Epidermal melanocyte (primary cell): ENCODE data around the gene TP63.
"Not testable (repeated sequence)": the region's sequence is repeated elsewhere in the genome, so short reads cannot be mapped to it uniquely, and the experiment has no call there.

Source experiments
- DNase-seq: peaks from one replicate; pipeline ENCODE4 v3.0.0; 2011; ENCODE audit warnings: low spot score; ENCODE audit not compliant: insufficient read length

Gene TP63

DNA sequence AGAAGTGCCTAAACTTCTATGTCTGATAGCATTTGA, at the start of gene TP63:
TSS of gene TP63 (plus strand) at position 17 of the 36 bp plus-strand sequence. CDS start 127 bp downstream, outside the sequence.
- no peak for DNase-seq

DNA sequence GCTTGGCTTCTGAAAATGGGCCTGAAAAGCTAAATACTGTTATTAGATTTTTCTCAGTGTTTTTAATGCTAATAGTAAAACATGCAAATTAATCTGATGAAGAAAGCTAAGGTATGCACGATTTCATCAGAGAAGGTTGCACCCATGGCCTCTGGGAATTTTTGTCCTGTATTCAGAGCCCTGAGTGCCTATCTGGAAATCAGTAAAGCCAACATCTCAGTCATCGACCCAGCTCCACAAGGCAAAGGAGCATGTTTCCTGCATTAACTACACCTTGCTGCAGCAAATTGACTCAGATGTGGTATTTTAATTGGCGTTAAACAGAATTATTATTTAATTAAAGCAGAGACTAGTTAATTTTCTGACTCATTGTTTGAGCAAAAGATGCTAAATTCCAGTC, 49.0 kb upstream of the TP63 start:
- DNase-seq, result no peak

DNA sequence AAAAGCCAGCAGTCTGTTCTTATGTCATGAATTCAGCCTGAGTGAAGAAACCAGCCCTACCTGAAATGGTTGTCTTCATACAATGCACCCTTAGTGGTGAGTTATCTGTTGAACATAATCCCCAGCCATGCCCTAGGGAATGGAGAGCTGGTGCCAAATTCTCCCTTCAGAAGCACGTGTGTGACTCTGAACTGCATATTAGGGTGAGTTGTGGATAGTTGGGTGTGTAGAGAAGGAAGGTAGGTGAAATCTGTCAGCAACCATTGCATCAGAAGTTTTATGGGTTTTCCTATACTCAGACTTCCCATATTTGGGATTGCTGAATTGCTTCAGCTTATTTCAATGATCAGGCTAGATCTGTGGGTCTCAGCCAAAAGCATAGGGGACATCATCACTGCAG, 46.5 kb upstream of the TP63 start:
- DNase-seq, result no peak

DNA sequence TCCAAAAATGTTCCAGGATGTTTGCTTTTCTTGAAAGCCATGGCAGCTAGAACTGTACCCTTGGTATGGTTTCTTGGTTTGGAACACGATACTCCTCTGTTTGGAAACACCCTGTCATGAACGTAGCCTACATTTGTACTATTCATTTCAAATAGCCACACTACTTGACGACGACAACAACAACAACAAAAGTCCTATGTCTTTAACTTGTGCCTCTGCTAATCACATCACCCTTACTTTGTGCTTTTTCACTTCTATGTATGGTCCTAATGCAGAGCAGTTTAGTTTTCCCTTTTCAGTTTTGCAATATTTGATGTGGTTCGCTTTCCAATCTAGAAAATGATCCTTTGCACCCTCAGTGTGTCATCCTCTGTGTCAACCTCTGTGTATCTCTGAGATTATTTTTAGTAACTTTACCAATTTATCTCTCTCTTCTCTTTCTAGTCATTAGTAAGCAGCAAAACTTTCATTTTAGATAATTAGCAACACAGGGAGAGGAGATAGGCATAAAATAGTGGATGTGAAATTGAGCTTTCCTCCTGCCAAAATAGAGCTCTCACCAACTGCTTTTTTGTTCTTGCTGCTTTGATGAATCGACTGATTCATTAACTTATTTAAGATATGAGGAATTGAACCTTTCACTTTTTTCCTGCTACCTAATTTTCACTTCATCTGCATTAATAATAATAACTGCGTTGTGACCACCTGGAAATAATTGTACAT, 44.1 kb upstream of the TP63 start:
- DNase-seq, result no peak

DNA sequence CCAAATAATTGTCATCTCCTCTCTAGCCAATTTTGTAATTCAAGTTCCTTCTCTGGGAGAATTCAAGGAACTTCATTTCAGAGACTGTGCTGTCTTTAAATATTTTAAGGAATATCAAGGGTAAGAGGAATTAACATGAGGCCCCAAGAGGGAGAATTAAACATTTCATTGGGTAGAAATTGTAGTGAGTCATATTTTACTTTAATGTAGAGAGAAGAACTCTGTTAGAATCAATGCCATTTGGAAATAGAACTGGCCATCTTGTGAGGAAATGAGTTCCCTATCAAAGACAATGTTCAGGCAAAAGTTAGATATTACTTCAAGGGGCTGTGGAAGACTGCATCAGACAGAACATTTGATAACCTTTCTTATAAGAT, 43.5 kb upstream of the TP63 start:
- no peak for DNase-seq

DNA sequence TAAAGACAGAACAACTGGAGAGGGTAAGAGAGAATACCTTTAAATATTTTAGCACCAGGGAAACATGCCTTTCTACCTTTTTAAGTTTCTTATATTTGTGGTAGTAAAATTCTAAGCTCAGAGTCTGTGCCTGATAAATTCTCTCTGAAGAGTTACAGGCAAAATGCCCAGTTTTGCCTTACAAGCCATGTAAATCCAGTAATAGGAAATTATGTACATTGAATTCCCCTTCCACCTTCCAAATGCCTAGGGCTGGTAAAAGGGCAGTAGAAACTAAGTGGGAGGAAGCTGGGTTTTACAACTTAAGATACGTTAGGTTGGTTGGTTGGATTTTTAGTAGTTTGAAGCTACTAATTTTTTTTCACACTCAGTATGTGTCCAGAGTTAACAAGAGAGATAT, 43.1 kb upstream of the TP63 start:
- DNase-seq, result no peak

DNA sequence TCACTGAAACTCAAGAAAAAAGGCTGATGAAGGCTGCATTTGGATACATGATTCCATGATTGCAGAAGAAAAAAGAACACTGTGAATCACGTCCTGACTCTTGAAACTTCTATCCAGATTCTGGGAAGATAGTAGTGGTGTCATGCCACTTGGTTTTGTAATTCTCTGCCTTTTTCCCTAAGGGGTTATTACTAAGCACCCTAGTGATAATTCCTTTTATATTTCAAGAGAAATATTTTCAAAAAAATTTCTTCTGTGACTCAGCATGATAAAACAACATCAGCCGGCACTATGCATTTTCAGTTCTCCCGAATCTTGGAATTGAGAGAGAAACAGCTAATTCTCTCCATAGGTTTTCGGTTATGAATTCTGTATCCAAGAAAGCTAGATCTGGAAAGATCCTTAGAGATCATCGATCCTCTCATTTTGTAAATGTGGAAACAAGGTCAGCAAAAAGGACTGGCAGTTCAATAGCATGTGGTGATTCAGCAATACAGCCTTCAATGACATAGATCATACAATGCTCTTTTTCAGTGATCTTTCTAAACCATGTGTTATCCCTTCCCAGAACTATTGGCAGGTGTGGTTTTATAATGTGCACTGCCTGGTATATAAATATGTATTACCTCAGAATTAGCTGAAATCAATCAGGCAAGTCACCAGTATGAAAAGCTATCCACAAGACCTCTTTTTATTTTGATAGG, 42.6 kb upstream of the TP63 start:
- DNase-seq, result no peak

DNA sequence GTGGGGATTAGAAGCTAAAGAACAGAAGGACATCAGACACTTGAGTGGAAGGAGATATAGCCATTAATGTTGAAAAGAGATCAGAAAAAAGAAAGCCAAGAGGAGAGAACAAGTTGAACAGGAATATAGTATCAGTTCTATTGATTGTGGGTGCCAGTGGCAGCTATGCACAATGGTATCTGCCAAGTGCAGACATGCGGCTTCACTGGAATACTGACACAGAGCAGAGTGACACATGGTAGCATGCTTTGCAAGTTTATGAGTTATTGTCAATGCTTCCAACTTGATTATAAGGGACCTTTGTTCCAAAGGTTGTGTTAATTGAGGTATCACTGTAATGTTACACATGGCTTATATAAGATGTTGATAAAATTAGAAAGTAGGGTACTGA, 42.0 kb upstream of the TP63 start:
- DNase-seq, result no peak

DNA sequence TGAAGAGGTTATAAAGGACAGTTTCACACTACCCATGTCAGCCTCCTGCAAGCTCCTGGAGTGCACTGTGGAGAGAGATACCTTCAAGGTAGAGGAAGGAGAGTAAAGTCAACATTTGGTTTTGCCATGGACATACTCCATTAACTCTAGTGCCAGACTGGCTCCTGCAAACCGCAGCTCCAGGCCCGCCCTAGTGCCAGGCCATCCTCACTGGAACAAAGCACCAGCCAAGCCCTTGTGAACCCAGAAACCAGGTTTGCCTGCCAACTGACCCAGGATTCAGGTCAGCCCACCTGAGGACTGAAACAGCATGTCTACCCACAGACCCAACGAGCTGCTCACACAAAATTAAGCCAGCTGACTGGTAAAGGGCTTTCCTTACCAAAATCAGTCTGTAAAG, 41.0 kb upstream of the TP63 start:
- no peak for DNase-seq

DNA sequence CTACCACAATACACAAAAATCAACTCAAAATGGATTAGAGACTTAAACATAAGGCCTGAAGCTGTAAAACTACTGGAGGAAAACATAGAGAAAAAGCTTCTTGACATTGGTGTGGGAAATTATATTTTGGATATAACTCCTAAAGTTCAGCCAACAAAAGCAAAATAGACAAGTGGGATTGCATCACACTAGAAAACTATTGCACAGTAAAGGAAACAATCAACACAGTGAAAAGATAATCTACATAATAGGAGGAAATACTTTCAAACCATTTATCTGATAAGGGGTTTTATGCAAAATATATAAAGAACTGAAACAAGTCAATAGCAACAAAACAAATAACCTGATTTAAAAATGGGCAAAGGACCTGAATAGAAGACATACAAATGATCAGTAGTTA, 37.6 kb upstream of the TP63 start:
- DNase-seq, result no peak

DNA sequence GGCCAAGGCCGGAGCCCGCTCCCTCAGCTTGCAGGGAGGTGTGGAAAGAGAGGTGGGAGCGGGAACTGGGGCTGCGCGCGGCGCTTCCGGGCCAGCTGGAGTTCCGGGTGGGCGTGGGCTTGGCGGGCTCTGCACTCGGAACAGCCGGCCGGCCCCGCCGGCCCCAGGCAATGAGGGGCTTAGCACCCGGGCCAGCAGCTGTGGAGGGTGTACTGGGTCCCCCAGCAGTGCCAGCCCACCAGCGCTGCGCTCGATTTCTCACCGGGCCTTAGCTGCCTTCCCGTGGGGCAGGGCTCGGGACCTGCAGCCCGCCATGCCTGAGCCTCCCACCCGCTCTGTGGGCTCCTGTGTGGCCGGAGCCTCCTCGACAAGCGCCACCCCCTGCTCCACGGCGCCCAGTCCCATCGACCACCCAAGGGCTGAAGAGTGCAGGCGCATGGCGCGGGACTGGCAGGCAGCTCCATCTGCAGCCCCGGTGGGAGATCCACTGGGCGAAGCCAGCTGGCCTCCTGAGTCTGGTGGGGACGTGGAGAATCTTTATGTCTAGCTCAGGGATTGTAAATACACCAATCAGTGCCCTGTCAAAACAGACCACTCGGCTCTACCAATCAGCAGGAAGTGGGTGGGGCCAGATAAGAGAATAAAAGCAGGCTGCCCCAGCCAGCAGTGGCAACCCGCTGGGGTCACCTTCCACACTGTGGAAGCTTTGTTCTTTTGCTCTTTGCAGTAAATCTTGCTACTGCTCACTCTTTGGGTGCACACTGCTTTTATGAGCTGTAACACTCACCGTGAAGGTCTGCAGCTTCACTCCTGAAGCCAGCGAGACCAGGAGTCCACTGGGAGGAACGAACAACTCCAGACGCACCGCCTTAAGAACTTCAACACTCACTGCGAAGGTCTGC, 34.9 kb upstream of the TP63 start:
- not testable (repeated sequence) for DNase-seq

DNA sequence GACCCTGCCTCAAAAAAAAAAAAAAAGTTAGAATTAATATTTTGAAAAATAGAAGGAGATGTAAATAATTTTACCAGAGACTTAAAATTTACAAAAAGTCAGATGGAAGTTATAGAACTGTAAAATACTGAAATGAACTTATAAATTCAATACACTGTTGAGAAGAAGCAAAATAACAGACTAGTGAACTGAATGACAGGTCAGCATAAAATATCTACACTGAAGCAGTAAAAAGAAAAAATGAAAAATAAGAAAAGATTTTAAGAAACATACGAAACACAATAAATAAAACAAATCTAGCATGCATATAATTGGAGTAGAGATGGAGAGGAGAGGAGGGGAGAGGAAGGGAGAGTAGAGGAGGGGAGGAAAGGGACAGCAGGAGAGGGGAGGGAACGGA, 33.3 kb upstream of the TP63 start:
- DNase-seq, result no peak

DNA sequence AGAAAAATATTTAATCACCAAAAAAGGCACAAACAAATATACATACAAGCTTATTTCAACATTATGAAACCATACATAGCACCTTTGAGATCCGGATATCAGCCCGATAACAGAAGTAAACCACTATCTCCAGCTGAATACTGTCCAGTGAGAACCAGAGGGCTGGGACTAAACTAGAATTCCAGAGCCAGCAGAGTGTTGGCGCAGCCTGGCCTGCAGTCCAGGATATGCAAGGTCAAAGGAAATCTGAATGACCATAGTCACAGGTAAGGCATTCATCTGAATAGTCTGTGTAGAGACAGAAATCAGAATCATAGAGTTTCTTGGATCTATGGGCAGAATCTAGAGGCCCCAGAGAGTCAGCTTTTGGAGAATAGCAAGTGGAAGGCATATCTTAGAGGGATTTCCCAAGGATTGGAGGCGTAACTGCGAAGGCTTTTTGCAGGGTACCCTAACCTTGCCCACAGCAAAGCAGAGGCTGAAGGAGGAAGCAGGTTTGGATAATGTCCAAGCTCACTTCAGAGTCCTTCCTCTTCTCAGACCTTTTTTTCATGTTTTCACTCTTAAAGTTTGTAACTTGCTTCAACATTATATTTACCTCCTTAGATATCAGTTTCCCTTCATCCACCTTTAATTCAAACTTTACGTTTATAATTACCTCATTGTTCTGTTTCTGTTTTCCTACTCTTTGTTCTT, 32.5 kb upstream of the TP63 start:
- no peak for DNase-seq

DNA sequence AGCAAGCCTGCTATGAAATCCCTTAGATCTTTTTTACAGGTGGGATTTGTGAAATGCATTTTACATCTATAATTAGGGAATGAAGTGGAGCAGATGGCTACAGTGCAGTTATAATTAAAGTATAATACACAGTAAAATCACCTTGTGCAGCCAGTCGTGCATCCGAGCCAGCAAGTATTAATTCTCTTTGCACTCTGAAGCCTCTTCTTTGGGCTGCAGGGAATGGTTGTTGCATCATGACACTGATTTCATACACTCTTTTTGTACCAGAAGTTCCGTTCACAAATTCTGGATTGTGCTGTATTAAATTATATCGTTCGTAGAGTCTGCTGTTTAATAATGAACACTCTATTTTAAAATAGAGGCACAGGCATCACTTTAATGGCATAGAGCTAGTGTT, 28.7 kb upstream of the TP63 start:
- no peak for DNase-seq

DNA sequence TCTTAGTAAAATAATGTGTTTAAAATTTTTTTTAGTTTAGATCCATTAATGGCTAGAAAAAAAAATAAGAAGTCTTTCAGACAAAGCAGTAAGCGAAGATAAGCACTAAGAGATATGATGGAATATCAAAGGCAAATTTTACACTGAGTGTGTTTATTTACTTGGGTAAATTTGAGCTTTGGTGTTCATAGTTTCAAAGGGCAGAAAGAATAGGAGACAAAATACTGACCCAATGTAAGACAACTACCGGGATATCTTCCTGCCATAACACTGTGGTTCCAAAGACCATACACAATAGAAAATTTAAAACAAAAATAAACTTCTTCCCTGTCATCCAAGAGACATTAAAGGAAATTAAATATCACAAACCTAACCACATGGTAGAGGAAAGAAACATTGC, 25.5 kb upstream of the TP63 start:
- DNase-seq, result no peak

DNA sequence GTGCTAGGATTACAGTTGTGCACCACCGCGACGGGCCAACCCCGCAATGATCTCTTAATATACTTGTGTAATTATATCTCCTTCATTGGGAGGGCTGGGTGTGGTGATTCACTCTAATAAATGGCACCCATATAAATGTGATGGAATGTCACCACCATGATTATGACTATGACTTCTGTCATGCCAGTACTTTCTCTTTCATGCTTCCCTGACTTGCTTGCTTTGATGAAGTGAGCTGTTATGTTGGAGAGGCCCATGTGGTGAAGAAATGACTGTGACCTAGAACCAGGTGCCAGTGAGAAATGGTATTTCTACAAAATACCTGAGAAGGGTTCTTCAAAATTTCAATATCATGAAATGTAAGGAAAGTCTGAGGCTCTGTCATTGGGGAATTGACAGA, 24.4 kb upstream of the TP63 start:
- no peak for DNase-seq

DNA sequence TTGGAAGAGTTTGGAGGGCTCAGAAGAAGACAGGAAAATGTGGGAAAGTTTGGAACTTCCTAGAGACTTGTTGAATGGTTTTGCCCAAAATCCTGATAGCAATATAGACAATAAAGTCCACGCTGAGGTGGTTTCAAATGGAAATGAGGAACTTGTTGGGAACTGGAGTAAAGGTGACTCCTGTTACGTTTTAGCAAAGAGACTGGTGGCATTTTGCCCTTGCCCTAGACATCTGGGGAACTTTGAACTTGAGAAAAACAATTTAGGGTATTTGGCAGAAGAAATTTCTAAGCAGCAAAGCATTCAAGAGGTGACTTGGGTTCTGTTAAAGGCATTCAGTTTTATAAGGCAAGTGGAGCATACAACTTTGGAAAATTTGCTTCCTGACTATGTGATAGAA, 18.5 kb upstream of the TP63 start:
- not testable (repeated sequence) for DNase-seq

DNA sequence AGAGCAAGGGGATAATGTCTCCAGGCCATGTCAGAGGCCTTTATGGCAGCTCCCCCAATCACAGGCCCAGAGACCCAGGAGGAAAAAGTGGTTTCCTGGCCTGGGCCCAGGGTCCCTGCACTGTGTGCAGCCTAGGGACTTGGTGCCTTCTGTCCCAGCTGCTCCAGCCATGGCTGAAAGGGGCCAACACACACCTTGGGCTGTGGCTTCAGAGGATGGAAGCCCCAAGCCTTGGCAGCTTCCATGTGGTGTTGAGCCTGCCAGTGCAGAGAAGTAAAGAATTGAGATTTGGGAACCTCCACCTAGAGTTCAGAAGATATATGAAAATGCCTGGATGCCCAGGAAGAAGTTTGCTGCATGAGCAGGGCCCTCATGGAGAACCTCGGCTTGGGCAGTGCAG, 18.1 kb upstream of the TP63 start:
- DNase-seq, result no peak

DNA sequence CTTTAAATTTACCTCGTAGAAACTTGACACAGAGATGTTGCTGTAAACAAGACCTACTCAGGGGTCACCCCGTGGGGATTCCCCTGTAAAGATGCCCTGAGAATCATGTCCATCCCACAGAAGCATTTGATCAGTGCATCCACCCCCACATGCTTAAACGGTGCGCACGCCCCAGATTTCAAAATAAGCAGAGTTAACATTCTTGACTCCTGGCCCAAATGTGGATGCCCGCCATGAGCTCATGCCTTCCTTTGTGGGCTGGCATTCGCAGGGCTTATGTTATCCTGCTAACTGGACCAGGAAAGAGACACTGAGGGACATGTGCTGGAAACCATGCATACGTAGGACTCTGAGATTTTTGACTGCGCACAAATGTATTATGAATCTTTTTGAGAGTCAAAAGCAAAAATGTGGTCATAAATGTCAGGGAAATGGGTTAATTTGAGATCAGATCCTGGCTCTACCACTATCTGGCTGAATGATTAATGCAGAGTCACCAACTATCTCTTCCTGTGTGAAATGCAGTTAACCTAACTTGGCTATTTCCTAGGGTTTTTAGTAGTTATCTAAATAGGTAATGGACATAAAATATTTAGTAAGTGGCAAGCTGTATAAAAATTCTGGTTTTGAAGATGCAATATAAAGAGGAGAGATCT, 9.1 kb upstream of the TP63 start:
- DNase-seq, result no peak

DNA sequence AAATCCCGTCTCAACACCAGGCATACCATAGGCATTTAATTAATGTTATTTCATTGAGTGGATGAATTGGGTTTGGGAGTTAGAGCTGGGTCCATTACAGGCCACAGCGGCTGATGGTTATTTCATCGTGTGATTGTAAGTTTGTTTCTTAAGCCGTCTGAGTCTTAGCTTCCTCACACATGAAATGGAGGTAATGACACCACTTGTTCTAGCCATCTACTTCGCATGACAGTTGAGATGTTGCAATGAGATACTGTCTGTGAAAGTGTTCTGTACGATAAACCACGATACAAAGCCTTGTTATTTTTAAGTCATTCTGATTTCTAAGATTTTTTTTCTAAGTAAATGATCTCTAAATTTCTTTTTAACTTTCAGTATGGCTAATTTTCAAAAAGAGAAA, 8.6 kb upstream of the TP63 start:
- no peak for DNase-seq

DNA sequence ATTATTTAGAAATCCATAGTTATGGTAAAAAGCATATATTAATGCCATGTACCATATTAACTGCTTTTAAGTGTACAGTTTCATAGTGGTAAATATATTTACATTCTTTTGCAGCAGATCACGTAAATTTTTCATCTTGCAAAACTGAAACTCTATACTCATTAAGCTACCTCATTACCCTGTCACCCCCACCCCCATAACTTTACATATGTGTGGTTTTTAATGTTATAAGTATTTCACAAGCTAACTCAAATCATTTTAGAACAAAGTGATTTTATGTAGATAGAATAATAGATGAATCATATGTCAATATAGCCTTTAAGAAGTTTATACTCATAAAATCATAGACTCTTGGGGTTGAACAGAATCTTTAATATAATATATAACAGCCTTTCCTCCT, 7.1 kb upstream of the TP63 start:
- no peak for DNase-seq

DNA sequence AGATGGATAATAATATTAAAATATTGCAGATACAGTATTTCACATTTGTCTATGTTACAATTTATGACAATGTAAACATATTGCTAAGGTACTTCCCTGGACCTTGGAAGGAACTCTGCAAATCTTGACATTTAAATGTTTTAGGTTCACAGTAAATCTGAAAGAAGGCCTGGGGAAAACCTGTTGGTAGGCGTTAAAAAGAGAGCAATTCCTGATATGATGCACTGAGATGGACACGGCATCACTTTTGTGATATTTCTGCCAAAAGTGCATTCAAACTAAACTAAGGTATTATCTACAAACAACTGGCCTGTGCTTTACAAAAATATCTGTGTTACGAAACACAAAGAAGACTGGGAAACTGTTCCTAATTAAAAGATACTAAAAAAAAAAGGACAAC, 6.1 kb upstream of the TP63 start:
- DNase-seq, result no peak
